Right lobe of liver (tissue), 4 donors: ENCODE data around the gene C2orf81.

Experiments used
- CTCF ChIP-seq, 4 donors: fragments of 200-600 bp in 3 of 4; fragments of 450-650 bp in 1 of 4; IDR thresholded peaks; one replicate each; pipeline versions ENCODE4 v1.5.1 to v1.8.0; 2016 to 2022; ENCODE audit warnings: antibody characterized with exemption in 4 of 4, mild to moderate bottlenecking in 2 of 4
- POLR2A ChIP-seq: fragments of 450-650 bp; IDR thresholded peaks from one replicate; pipeline ENCODE4 v1.6.1; 2017; ENCODE audit warnings: antibody characterized with exemption, mild to moderate bottlenecking
- donor health status: DM: no; HTN: no; CAD: no.
- donor health status: DM: no; HTN: no; CAD: no.
- donor health status: DM: no; HTN: yes; CAD: no.

GRCh38 chr2:74368499-74368898 lies 52.9 kb downstream of the C2orf81 start:
- no peak for TF ChIP-seq CTCF (IDR thresholded peaks at IDR 0.05)
- TF ChIP-seq POLR2A, result no peak
